Activated CD4-positive, alpha-beta memory T cell treated with anti-CD3 and anti-CD28 coated beads, Interleukin-2, amount 10 ng/mL, durations not matched to agents 7 days and 5 days (primary cell): ENCODE measurements around the gene PLOD2. TPM values are rescaled to one million over a fixed set of nuclear protein-coding genes. Genes with fewer than 3 reads are reported as not detected.

ENCODE experiments used
- CTCF ChIA-PET: fragments of 350-600 bp; sonication (Branson Sonifier 250); formaldehyde crosslinking; loops from one replicate; lab custom pipeline; 2021; ENCODE audit warnings: antibody characterized with exemption, inconsistent platforms; lab: Charles Lee
- POLR2A ChIA-PET: fragments of 350-600 bp; sonication (Branson Sonifier 250); formaldehyde crosslinking; loops from one replicate; lab custom pipeline; 2021; ENCODE audit warnings: antibody characterized with exemption; lab: Charles Lee
- DNase-seq: peaks from one replicate; pipeline ENCODE4 v3.0.0-alpha.2; 2020
- H3K27ac Mint-ChIP-seq: one replicate; pipeline ENCODE4 v1.8.0; 2021; ENCODE audit warnings: mild to moderate bottlenecking, mixed read lengths
- H3K27me3 Mint-ChIP-seq: one replicate; pipeline ENCODE4 v1.8.0; 2021; ENCODE audit warnings: mixed read lengths
- H3K36me3 Mint-ChIP-seq: one replicate; pipeline ENCODE4 v1.8.0; 2021; ENCODE audit warnings: low read depth, mixed read lengths
- H3K4me1 Mint-ChIP-seq: one replicate; pipeline ENCODE4 v1.8.0; 2021; ENCODE audit warnings: mixed read lengths
- H3K4me3 Mint-ChIP-seq: one replicate; pipeline ENCODE4 v1.8.0; 2021; ENCODE audit warnings: mild to moderate bottlenecking, mixed read lengths
- H3K9me3 Mint-ChIP-seq: one replicate; pipeline ENCODE4 v1.8.0; 2021; ENCODE audit warnings: mixed read lengths
- total RNA-seq, 2 experiments: library from RNA; stranded (reverse); gene quantifications; one replicate each; pipeline ENCODE4 v1.2.3, GENCODE V29; 2021

Gene PLOD2
- total RNA-seq, 2 experiments from 2014 or later, result 0.53 to 1.1 TPM

DNA sequence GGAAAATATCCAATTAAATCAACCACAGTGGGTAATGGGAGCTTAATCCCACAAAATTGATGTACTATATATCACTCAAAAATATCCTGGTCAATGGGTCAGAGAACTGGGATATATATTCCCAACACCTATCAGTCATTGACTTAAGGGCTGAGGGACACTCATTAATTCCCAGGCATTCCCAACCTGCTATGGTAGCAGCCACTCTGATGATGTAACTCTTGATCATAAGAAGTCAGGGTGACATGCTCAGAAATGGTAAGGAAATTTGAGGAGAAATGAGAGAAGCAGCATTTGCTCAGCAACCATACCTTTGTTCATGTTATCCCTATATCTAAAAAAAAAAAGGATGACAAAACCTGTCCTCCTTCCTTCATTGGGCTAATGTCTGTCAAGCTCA, 3.1 kb upstream of the PLOD2 start:
- Mint-ChIP-seq H3K27ac (no peak overlapping the region), H3K36me3 (no peaks in the 10 kb centered on the region), H3K4me3 (no peak overlapping the region), H3K4me1 (peaks cover 16% of the 10 kb centered on the region), H3K9me3 (no peaks in the 10 kb centered on the region), H3K27me3 (peaks cover 40% of the 10 kb centered on the region)
- ChIA-PET CTCF (no interaction called here), POLR2A (no interaction called here)
- no peak for DNase-seq

DNA sequence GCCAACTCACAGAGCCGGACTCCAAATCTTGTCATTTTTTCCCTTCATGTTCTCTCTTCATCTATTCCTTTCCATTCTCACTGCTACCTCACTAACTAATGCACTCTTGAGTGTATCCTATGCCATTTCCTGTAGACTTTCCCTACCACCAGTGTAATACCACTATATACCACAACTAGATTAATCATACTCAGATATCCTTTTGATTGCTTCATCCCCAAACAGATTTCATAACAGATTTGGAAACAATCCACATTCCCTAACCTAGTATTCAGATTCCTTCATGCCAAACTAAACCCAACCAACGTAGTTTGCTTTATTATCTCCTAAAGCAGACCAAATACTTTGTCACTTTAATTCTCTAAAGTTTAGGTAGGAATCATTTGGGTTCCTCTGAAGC, 2.6 kb upstream of the PLOD2 start:
- no peaks in the 10 kb centered on the region for H3K9me3 Mint-ChIP-seq
- H3K36me3 Mint-ChIP-seq, result no peaks in the 10 kb centered on the region
- H3K4me1 Mint-ChIP-seq, result peaks cover 16% of the 10 kb centered on the region
- CTCF ChIA-PET, result no interaction called here
- POLR2A ChIA-PET, result no interaction called here
- DNase-seq, result no peak
- H3K27me3 Mint-ChIP-seq, result peaks cover 45% of the 10 kb centered on the region
- H3K4me3 Mint-ChIP-seq, result no peak overlapping the region
- H3K27ac Mint-ChIP-seq, result no peak overlapping the region

DNA sequence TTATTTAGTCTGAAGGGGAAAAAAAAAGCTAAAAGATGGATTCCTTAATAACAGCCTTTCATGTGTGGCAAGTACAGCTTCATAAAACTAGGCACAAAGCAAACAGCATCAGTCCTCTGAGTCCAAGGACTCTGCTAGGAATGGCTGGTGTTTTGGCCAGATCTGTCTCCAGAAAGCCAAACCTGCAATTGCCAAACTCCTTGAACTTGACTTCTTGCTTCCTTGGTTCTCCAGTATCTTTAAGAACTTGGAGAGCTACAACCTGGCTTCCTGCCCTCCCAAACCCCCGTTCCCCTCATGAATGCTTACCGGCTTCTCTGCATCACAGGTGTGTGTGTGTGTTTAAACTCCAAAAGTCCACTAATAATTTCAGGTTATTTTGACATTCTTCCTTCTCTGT, 1.6 kb upstream of the PLOD2 start:
- ChIA-PET POLR2A (no interaction called here), CTCF (interaction anchor here (0.5 kb wide), 1 partner anchor 9 kb away, joined by 3 read pairs; no protein-coding TSS in a partner anchor)
- Mint-ChIP-seq H3K4me3 (no peak overlapping the region), H3K27ac (no peak overlapping the region), H3K36me3 (no peaks in the 10 kb centered on the region), H3K9me3 (no peaks in the 10 kb centered on the region), H3K4me1 (peaks cover 16% of the 10 kb centered on the region), H3K27me3 (peaks cover 50% of the 10 kb centered on the region)
- no peak for DNase-seq

DNA sequence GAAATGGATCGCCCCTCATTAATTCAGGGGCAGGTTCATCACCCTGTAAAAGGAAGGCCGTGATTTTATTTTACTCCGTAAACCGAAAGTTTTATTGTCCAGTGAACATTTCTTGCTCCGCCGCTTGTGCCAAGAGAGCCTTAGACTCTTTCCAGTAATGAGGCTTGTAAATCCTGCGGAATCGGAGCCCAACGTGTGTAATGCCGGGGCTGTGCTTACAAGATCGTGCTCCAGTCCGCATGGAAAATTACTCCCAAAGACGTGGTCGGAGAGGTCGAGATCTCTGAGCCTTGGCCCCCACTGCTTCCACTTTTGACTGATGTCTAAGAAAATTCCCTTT, 649 bp upstream of the PLOD2 start:
- Mint-ChIP-seq H3K9me3 (no peaks in the 10 kb centered on the region), H3K4me3 (no peak overlapping the region), H3K27ac (no peak overlapping the region), H3K4me1 (peaks cover 16% of the 10 kb centered on the region), H3K27me3 (peaks cover 52% of the 10 kb centered on the region), H3K36me3 (no peaks in the 10 kb centered on the region)
- POLR2A ChIA-PET, result no interaction called here
- CTCF ChIA-PET, result no interaction called here
- DNase-seq, result no peak

DNA sequence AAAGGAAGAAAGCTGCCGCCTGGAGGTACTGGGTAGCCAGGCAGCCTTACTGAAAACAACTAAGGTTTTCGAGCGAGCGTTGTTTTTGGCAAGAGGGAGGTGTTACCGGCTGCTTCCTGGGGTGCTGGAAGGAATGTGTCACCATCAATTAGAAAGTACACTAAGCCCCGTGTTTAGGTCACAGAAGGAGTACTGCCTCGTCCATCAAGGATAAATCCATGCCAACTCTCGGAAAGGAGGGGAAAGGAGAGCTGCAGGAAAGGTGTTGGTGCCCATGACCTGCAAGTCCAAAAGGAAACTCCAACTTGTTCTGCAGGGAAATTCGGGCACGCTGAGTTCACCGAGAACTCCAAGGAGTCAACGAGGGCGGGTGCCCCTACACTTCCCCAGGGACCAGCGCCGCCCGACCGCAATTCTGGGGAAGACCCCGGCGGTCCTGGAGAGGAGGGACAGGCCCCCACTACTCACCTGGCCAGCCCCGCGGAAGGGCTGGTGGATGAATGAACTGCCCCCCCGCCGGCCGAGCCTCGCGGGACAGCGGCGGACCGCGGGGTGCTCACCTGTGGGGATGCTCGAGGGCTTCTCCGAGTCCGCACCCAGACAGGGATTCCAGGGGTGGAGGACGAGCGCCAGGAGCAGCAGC, 542 bp downstream of the PLOD2 start:
- POLR2A ChIA-PET, result no interaction called here

DNA sequence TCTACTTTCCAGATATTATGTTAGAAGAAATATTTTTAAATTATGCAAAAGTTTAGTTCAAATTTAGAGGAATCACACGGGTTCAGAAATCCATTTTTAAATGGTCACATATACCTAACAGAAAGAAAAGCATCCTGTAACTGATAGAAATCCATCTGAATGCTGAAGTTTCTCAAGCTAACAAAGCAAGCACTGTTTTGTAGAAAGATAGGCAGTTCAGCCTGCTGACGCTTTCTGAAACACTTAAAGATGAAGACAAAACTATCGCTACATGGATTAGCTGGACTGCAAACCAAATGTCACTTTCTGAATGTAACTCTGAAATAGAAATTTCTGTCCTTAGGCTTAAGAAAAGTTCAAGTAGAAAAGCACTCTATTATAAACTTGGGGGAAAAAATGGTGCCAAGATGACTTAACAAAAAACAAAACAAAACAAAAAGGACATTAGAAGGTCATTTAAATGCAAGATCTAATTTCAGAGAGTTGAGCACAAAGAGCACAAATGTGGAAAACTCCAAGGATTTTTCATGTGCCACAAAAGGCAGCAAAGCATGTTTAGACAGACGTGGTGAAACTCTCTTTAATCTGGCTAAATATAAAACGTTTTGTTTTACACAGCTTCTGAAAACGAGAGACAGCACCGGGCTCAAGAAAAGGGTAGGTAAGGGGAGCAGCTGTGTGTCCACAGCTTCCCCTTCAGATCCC, 1.2 kb downstream of the PLOD2 start:
- Mint-ChIP-seq H3K27ac (no peak overlapping the region), H3K36me3 (no peaks in the 10 kb centered on the region), H3K4me1 (peaks cover 16% of the 10 kb centered on the region), H3K4me3 (peak overlapping the region; percentile 31), H3K27me3 (peaks cover 49% of the 10 kb centered on the region), H3K9me3 (no peaks in the 10 kb centered on the region)
- ChIA-PET CTCF (no interaction called here), POLR2A (no interaction called here)
- DNase-seq, result no peak

More for the DNA sequence above, 542 bp downstream of the PLOD2 start:
- CTCF ChIA-PET, result interaction anchor here (0.7 kb wide), 1 partner anchor 29 kb away, joined by 3 read pairs; no protein-coding TSS in a partner anchor
- Mint-ChIP-seq H3K4me1 (peaks cover 16% of the 10 kb centered on the region), H3K9me3 (no peaks in the 10 kb centered on the region), H3K4me3 (peak overlapping the region; percentile 31), H3K27ac (no peak overlapping the region), H3K27me3 (peaks cover 51% of the 10 kb centered on the region), H3K36me3 (no peaks in the 10 kb centered on the region)
- DNase-seq, result peak; percentile 17

DNA sequence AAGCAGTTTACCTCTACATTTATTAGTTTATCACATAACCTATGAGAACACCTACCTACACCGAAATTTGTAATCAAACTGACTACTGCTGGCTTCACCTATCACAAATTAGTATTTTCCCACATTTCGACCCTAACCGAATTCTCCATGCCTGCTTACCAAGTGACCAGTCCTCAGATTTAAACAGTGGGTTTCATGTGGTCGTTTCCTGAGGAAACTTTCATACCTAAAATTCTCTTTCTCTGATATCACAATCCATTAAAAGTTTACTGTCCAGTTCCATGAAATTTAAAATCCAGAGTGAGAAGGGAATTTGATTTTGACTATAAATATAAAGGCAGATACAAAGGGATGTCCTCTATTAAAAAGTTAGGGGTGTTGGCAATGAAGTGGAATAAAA, 1.9 kb downstream of the PLOD2 start:
- CTCF ChIA-PET, result no interaction called here
- H3K4me1 Mint-ChIP-seq, result peaks cover 16% of the 10 kb centered on the region
- H3K27me3 Mint-ChIP-seq, result peaks cover 49% of the 10 kb centered on the region
- H3K36me3 Mint-ChIP-seq, result no peaks in the 10 kb centered on the region
- POLR2A ChIA-PET, result no interaction called here
- H3K9me3 Mint-ChIP-seq, result no peaks in the 10 kb centered on the region
- H3K4me3 Mint-ChIP-seq, result no peak overlapping the region
- no peak overlapping the region for H3K27ac Mint-ChIP-seq
- DNase-seq, result no peak

DNA sequence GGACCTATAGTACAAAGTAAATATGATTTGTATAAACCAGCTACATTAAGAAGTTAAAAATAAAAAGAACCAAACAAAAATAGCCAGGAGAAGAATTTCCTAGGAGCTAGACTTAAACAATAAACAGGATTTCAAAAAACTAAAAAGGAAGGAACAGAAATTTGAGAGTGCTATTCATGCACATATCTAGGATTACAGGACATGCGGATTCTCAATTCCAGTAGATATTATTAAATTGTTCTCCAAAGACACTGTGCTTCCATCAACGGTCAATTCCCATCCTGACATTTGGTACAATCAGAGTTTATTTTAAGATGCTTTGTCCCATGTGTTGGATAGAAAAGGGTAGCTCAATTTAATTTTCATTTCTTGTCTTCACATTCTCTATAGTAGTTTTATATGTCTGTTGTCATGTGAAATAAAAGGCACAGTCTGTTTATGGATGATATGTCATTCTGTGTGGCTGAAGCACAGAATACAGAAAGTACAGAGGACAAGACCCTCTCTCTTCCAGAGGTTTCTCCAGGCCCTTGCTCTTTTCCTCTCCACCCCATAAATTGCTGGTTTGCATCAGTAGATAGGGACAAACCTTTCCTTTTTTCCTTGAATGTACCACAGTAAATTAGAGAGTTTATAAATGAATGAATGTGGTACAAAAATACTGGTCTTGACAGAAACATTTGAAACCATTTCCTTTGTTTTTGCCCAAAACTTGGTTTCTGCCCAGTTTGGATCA, 3.5 kb downstream of the PLOD2 start:
- Mint-ChIP-seq H3K4me3 (no peak overlapping the region), H3K27me3 (peaks cover 37% of the 10 kb centered on the region), H3K36me3 (no peaks in the 10 kb centered on the region), H3K9me3 (no peaks in the 10 kb centered on the region), H3K4me1 (peaks cover 15% of the 10 kb centered on the region), H3K27ac (no peak overlapping the region)
- ChIA-PET CTCF (no interaction called here), POLR2A (no interaction called here)
- DNase-seq, result no peak

DNA sequence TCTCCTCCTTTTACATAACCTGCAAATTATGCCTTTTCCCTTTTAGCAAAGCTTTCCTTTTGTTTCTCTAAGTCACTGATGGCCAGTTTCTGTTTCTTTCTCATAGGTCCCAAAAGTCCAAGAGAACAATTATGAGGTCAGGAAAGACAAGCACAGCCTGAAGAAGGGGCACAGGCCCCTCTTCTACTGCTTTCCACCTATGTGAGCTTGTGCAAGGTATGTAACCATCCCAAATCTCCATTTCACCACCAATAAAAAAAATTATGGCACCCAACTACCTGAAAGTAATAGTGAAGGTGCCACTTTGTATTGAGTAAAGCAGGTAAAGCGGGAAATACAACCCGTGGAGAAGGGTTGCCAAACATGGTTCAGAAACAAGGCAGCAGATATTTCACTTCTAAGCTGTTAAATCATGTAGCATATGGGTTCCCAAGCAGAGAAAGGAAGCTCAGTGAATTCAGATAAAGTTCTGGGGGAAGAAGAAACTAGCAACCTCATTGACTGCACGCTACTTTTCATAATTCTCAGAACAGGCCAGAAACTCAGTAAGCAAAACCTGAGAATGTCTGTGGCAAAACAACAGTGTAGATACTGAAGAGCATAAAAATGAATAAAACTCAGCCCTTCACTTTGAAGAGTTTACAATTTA, 4.2 kb downstream of the PLOD2 start:
- no peak for DNase-seq
- Mint-ChIP-seq H3K9me3 (no peaks in the 10 kb centered on the region), H3K36me3 (no peaks in the 10 kb centered on the region), H3K4me3 (no peak overlapping the region), H3K27me3 (peaks cover 30% of the 10 kb centered on the region), H3K4me1 (peaks cover 11% of the 10 kb centered on the region), H3K27ac (no peak overlapping the region)
- ChIA-PET CTCF (no interaction called here), POLR2A (interaction anchor here (0.6 kb wide), 1 partner anchor 456 kb away, joined by 3 read pairs; no protein-coding TSS in a partner anchor)

DNA sequence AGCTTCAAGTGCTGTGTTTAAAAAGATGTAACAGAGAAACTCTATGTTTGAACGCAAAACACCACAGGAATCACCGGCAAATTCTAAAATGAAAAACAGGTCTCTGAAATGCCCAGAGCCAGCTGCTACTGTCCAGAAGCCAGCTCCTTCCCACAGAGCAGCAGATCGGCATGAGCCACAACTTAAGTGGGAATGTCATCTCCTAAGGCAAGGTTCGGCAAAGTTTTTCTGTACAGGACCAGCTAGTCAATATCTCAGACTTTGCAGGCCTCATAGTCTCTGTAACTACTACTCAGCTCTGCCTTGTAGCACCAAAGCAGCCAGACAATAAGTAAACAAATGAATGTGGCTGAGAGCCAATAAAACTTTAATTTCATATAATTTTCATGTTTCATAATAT, 4.9 kb downstream of the PLOD2 start:
- no peaks in the 10 kb centered on the region for H3K9me3 Mint-ChIP-seq
- H3K27me3 Mint-ChIP-seq, result peaks cover 24% of the 10 kb centered on the region
- H3K4me1 Mint-ChIP-seq, result peaks cover 8% of the 10 kb centered on the region
- H3K36me3 Mint-ChIP-seq, result no peaks in the 10 kb centered on the region
- POLR2A ChIA-PET, result interaction anchor here (0.6 kb wide), 1 partner anchor 456 kb away, joined by 3 read pairs; no protein-coding TSS in a partner anchor
- DNase-seq, result no peak
- H3K4me3 Mint-ChIP-seq, result no peak overlapping the region
- CTCF ChIA-PET, result interaction anchor here (0.9 kb wide), 1 partner anchor 33 kb away, joined by 3 read pairs; no protein-coding TSS in a partner anchor
- no peak overlapping the region for H3K27ac Mint-ChIP-seq

DNA sequence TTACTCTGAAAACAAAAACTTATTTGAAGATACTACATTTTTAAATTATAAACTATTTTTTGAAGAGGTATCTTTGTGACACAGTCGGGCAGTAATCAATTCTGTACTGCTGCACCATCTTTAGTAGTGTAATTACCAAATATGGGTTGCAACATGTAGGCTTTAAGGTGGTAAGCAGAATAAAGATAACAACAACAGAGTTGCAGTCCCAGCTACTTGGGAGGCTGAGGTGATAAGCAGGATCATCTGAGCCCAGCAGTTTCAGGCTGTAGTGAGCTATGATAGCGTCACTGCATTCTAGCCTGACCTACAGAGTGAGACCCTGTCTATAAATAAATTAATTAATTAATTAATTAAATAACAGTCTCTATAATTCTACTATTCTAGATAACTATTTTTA, 6.0 kb downstream of the PLOD2 start:
- Mint-ChIP-seq H3K27ac (no peak overlapping the region), H3K9me3 (no peaks in the 10 kb centered on the region), H3K4me3 (no peak overlapping the region), H3K4me1 (peaks cover 4% of the 10 kb centered on the region), H3K27me3 (peaks cover 18% of the 10 kb centered on the region), H3K36me3 (no peaks in the 10 kb centered on the region)
- CTCF ChIA-PET, result no interaction called here
- DNase-seq, result no peak
- POLR2A ChIA-PET, result no interaction called here

DNA sequence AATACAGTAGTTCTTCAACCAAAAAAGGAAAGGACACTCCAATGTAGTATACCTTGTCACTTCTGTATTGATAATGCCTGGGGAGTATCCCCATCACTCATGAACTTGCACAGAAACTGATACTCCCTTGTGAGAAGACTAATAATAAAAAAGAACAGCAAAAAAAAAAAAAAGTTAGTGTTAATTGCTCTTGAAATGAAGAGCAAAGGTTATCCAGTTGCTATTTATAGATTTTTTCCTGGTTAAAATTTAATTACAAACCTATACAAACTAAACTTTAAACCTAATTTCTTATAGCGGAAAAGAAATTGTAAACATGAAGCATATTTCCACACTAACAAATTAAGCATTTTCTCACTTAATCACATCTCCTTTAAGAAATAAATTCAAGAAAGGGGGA, 6.7 kb downstream of the PLOD2 start:
- Mint-ChIP-seq H3K9me3 (no peaks in the 10 kb centered on the region), H3K4me1 (no peaks in the 10 kb centered on the region), H3K4me3 (no peak overlapping the region), H3K27me3 (peaks cover 13% of the 10 kb centered on the region), H3K36me3 (no peaks in the 10 kb centered on the region), H3K27ac (no peak overlapping the region)
- POLR2A ChIA-PET, result no interaction called here
- CTCF ChIA-PET, result no interaction called here
- DNase-seq, result no peak

DNA sequence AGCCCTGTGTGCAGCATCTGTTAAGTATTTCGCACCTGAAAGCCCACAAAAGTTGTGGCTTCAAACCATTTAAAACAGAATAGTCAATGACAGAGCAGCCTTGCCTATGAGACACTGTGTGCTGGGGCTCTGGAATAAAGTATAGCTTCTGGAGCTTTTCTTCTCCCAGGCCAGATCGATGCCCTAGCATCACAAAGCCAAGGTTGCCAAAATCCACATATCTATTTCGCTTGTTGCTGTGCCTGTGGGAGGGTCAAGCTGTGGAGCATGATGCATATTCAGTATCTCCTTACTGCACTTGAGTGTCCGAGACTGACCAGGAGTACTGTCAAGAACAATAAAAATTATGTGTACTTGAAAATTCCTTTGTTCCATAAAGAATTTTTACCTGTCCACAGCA, 7.6 kb downstream of the PLOD2 start:
- Mint-ChIP-seq H3K9me3 (no peaks in the 10 kb centered on the region), H3K4me1 (no peaks in the 10 kb centered on the region), H3K27ac (no peak overlapping the region), H3K27me3 (peaks cover 5% of the 10 kb centered on the region), H3K4me3 (no peak overlapping the region), H3K36me3 (no peaks in the 10 kb centered on the region)
- POLR2A ChIA-PET, result no interaction called here
- DNase-seq, result no peak
- CTCF ChIA-PET, result no interaction called here
